HG03039 (cell line): ENCODE data around the gene MTHFD2.
A peak's percentile ranks its signal among the peaks of the same experiment; 100 is the strongest.
"Not testable (repeated sequence)": the region's sequence is repeated elsewhere in the genome, so short reads cannot be mapped to it uniquely, and the experiment has no call there.

Experiments
- ATAC-seq: cut with Tn5 transposase; IDR thresholded peaks from one replicate; pipeline ENCODE4 v1.9.1; 2021; ENCODE audit warnings: mild to moderate bottlenecking, moderate library complexity; ENCODE audit not compliant: unreplicated experiment

MTHFD2 gene

DNA sequence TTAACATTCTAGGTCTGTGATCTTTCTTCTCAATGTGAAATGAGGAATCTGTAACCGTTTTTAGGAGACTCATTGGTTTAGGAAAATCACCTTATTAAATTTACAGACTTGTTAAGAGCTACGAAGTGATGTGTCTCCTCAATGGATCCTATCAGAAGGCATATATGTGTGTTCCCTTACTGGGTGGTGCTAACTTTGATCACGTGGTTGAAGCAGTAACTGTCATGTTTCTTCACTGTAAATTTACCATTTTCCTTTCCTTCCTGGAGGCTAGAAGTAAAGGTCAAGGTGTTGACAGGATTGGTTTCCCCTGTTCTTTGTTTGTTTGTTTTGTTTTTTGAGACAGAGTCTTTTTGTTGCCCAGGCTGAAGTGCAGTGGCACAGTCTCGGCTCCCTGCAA lies 1.4 kb upstream of the MTHFD2 start:
- no peak for ATAC-seq

DNA sequence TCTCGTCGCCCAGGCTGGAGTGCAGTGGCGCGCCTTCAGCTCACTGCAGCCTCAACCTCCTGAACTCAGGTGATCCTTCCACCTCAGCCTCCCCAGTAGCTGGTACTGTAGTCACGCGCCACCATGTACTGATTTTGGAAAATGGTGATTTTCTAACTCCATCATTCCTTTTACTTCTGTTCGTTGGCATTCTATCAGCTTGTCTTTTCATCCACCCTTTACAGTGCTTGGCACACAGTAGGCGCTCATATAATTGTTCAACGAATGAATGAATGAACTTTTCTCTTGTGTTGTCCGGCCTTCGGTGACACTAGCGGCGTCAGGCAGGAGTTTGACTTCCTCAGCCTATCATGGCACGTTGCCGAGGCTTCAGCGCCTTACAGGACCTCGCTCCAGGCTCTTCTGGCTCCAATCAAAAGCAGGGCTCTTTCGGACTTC lies 373 bp upstream of the MTHFD2 start:
- no peak for ATAC-seq

DNA sequence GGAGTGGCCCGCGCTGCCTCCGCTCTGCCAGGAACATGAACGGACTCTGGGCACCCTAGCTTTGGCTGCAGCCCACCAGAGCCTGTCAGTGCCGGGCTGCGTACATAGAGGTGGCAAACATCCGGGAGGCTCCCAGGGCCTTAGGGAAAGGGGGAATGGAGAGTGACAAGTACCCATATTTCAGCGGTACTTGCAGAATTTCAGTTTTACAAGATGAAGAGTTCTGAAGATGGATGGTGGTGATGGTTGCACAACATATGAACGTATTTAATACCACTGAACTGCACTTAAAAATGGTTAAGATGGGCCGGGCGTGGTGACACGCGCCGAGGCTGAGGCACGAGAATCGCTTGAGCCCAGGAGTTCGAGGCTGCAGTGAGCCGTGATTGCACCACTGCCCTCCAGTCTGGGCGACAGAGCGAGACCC lies 873 bp downstream of the MTHFD2 start:
- ATAC-seq = no peak

DNA sequence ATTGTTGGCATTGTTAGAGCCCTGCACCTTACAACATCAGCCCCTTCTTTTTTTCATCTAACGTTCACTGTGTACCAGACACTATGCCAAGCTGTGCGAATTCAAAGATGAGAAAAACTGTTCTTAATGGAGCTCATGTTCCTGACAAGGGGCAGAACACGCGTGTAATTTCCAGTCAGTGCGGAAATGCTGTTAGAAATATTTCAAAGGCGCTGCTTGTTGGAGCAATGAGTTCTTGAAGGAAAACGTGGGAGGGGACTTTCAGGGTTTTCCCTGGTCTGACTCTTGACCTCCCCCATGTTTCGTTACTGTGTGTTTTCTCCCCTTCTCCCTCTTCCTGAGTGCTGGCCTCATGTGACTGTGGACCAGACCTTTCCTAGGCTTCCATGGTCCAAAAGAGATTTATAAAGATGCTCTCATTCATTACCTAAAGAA lies 1.5 kb downstream of the MTHFD2 start:
- no peak for ATAC-seq

DNA sequence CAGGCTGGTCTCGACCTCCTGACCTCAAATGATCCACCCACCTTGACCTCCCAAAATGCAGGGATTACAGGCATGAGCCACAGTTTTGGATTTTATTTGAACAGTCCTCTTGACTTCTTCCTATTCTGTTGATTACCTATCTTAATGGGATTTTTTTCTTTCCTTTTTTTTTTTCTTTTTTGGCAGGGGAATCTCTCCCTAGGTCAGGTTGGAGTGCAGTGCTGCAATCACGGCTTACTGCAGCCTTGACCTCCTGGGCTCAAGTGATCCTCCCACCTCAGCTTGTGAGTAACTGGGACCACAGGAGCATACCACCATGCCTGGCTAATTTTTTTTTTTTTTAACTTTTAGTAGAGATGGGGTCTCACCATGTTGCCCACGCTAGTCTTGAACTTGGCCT lies 2.8 kb downstream of the MTHFD2 start:
- ATAC-seq = no peak

DNA sequence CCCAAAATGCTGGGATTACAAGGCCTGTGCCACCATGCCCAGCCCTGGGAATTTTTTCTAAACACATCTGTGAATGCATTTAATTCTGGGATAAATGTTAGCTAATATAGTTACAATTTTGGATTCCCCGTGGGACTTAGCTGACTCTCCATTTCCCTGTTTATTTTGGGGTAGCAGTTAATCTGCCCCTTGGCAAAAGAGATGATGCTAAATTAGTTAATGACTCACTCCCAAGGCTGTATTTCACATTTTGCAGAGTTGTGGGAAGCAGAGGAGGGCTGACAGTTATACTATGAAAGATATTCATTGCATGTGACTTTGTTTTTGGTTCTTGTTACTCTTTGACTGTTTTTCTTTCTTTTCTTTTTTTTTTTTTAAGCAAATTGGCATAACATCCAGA lies 3.2 kb downstream of the MTHFD2 start:
- no peak for ATAC-seq

DNA sequence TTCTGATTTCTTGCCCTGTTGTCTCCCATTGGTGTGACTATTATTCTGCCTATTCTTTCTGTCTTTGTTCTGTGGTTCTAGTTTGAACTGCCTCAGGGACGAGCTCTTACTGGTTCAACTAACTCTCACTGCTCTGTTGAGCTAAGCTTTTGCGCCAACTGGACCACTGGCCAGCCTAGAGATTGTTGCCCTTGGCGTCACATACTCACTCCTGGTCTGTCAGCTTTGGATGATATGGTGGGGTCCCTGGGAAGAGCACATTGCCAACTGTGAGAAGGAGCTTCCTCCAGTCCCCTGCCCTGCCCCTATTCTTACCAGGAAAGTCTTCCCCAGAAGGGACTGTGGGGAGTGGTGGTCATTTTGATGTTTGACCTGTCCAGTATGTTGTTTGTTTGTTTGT lies 6.0 kb downstream of the MTHFD2 start:
- ATAC-seq = no peak

DNA sequence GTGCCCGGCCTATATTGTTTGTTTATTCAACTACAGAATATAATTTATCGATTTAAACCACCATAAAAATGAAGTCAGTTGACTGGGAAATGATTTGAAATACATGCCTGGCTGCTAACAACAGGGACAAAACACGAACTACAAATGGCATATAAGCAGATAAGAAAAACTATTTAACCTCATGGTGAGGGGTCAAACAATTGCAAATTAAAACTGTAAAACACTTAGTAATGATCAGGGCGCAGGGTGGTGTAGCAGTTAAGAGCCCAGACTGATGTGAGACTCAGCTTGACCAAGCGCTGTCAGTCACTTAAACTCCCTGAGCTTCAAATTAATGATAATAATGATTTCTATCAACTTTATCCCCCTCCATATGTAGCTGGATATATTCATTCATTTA lies 6.7 kb downstream of the MTHFD2 start:
- ATAC-seq = no peak

DNA sequence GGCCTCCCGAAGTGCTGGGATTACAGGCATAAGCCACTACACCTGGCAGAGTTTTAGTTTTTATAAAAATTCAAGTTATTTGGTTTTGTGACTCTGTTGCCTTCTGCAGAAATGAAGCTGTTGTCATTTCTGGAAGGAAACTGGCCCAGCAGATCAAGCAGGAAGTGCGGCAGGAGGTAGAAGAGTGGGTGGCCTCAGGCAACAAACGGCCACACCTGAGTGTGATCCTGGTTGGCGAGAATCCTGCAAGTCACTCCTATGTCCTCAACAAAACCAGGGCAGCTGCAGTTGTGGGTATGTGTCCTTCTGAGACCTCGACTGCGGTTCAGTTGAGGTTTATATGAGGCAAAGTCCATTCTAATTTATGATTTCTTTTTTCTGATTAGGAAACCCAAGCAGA lies 7.2 kb downstream of the MTHFD2 start:
- no peak for ATAC-seq

DNA sequence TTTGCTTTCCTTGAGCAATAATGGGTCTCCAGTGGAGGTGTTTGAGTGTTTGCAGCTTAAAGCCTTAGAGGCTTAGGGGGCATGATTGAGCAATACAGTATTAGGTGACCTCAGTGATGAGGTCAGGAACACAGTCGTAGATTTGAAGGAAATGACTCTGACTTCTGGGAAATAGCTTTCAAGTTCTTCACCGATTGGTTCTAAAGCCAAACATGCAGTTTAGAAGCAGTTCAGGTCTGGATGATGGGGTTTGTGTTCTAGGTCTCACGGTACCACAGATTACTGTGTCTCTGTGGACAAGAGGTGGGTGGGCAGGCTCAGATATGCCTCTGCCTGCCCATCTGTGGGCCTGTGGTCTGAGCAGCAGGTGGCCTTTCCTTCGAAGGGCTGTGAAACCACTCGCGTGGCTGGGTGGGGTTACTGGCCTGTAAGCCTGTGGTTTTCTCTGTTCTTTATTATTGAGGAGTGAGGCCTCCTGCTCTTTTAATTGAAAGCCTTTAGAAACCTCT lies 7.8 kb downstream of the MTHFD2 start:
- peak; percentile 61 for ATAC-seq

DNA sequence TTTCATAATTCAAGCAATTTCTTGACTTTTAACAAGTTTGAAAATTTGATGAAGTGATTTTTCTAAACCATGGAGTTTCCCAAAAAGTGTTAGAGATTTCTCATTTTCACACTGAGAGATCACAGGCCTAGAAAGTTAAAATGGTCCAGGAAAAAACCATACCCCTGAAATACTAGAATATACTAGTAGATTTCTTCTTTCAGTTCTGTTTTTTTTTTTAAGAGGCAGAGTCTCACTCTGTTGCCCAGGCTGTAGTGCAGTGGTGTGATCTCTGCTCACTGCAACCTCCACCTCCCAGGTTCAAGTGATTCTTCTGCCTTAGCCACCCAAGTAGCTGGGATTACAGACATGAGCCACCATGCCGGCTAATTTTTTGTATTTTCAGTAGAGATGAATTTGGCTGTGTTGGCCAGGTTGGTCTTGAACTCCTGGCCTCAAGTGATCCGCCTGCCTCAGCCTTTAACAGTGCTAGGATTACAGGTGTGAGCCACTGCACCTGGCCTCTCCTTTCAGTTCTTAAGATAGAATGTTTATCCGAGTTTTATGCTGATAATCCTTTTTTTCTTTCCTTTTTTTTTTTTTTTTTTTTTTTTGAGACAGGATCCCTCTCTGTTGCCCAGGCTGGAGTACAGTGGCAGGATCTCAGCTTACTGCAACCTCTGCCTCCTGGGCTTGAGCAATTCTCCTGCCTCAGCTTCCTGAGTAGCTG lies 14.4 kb downstream of the MTHFD2 start:
- ATAC-seq = no peak

DNA sequence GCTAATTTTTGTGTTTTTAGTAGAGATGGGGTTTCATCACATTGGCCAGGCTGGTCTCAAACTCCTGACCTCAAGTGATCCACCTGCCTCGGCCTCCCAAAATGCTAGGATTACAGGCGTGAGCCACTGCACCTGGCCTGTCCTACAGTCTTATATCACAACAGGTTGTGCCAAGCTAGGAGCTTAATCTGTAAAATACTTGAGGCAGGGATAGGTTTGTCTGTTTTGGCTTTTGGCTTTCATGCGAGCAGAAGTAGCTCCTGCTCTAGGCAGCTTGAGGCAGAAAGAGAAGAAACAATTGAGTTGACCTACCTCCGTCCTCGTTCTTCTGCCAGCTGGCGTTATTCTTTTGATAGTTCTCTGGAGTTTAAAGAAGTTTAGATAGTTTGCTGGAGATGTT lies 17.4 kb downstream of the MTHFD2 start:
- not testable (repeated sequence) for ATAC-seq

DNA sequence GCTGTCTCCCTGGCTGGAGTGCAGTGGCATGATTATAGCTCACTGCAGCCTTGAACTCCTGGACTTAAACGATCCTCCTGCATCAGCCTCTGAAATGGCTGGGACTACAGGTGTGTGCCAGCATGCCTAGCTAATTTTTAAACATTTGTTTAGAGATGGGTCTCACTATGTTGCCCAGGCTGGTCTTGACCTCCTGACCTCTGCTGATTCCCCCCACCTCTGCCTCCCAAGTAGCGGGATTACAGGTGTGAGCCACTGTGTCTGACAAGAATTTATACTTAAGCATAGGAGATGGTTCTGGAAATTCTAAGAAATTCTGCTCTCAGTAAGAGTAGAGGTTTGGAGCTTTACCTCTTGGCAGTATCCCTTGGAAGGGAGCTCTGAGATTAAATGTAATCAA lies 18.2 kb downstream of the MTHFD2 start:
- ATAC-seq = no peak

DNA sequence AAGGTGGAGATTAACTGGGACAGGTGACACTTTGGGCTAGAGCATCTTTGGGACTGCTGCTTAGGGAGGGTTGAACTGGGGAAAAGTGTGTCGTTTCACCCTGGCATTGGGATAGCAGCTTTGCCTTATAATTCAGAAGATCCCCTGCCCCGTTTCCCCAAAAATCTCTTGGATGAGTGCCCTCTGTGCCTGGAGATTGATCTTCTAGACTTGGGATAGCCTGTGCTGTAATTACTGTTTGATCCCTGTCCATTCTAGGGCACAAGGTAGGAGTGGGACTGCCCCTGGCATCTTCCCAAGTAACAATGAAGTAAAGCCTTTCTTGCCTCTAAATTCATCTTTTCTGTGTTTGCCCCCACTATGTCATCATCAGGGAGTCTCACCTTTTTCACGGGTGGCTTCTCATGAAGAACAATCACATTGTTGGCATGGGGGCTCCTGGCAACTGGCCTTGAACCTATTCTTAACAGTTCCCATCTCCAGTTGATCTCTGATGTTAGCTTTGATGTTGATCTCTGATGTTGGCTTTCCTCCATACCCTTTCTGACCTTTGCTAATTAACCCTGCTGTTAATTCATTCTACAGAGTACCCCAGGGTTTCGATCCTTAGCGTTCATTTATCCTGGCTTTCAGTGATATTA lies 21.6 kb downstream of the MTHFD2 start:
- ATAC-seq = no peak

DNA sequence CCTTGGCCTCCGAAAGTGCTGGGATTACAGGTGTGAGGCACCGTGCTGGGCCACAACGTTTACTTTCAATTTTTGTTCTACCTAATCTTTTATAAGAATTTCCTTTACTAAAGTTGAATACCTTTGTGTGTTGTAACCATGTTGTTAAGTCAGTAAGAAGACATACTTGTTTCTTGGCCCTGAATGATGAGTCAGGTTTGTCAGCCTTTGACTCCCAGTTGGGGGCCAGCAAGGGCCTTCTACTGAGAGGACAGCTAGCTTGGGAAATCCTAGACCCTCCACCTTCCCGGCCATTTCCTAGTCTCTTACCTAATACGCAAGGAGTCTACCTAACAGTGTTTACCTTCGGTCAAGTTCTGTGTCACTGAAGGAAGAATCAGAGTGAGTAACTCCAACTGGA lies 22.7 kb downstream of the MTHFD2 start:
- ATAC-seq = no peak

DNA sequence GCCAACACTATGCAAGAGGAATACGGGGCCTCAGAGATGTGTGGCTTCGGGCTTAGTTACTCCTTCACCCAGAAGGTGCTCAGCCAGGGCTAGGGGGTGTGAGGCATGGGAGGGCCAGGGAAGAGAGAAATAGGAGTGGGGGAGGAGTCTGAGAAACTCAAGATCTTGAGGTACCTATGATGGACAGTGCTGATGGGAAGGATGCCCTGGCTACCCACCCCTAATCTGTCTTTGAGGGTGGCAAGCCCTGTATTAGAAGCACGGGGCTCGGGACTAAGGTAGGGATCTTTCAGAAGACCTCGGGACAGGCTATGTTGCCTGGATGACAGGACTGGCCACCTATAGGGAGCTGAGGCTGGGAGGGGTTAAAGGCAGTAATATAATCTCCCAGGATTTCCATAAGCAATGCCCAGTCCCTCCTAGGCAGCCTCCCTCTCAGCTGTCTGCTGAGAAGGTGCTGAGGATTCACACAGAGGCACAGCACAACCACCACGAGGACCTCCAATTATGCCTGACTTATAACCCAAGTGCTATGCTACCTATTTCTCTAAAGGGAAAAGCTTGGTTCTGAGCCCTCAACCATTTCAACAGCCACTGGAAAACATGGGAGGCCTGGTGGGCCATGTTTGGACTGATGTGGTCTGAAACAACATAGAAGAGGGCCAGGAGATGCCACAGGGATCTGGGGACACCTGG lies 23.3 kb downstream of the MTHFD2 start:
- ATAC-seq = no peak

DNA sequence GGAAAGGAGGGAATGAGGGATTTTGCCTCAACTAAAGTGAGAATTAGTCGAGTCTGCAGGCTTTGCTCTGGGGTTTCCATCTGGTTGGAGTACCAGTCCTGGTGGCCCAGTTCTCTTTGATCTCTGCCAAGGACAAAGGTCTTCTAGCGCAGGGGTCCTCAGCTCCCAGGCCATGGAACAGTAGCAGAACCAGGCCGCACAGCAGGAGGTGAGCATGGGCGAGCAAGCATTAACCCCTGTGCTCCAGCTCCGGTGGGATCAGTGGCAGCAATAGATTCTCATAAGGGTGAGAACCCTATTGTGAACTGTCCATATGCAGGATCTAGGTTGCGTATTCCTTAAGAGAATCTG lies 23.9 kb downstream of the MTHFD2 start:
- ATAC-seq = no peak

DNA sequence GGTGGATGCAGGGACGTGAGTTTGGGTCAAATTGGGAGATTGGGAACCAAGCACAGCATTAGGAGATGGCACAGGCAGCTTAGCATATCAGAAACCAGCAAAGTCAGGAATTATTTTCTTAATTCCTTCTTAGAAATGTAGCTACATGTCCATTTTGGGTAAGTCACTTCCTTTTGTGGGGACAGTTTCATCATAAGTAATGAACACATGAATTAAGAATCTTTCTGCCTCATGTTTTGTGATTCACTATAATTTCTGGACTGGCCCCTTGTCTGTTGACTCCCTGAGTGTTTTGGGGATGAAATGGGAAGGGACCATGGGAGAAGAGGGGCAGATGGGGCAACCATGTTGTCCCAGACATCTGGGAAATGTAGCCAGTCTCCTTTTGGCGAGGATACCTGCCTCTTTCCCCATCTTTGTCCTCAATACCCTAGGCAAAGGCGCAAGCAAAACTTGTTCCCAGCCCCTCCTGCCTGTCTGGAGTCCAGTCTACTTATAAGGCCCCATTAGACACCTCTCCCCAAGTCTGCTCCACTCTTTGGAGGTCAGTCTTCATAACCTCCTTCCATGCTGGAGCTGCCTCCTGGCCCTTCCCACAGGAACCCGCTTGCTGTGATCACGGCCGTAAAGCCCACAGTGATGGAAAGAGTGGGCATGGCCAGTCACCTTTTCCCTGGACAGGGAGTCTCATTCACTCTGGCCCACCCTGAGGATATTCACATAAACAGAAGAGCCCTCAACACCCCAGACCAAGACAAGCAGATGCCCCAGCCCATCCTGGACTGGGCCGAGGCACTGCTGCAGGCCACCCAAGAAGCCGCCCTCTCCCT lies 25.7 kb downstream of the MTHFD2 start:
- ATAC-seq = no peak

DNA sequence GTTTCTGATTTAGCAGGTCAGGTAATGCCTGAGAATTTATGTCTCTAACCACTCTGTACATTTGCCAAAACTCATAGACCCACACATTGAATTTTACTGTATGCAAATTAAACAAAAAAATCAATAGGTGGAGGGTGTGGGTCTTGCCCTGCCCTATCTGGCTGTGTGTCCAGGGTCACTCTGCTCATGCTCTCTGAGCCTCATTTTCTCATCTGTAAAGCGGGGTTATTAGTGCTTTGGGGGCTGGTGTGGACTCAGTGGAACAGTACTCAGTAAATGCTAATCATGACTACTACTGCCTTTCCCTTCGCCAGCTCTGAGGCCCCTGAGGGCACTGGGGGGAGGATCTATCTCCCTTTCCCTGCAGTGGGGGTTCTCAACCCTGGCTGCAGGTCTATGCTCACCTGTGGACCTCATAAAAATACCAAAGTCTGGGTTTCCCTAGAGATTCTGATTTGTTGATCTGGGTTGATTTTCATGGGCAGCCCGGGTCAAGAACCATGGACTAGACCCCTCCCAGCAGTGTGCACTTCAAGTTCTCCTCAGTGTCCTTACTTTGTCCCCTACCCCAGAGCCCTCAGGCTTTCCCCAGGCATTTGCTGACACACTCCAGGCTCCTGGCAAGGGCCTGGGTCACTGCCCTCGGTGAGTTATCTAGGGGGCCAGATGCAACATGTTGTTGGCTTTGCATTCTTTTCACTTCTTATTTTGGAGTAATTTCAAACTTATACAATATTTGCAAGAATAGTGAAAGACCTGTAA lies 27.5 kb downstream of the MTHFD2 start:
- no peak for ATAC-seq

DNA sequence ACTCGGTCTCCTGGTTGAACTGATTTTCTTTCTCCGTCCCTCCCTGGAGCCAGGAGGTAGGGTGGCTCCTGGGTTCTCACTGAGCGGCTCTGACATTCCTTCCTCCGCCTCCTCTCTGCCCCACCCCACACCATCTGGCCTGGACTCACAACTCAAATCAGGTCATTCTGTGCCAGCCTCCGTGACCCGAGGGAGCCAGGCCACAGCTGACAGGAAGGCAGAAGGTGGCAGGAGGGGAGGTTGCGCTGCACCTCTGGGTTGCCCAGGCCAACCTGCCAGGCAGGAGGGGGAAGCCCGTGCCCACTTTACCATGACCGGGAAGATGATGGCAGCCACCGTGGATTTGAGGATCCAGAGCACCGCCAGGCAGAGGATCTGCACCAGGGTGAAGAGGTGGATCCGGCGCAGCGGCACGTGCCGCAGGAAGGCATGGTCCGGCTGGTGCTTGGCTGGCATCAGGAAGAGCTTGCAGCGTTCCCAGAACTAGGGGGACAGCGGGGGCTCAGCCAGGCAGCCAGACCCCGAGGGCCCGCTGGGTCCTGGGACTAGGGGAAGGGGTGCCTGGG lies 28.3 kb downstream of the MTHFD2 start:
- ATAC-seq = no peak
